Parathyroid adenoma (tissue), 2 donors: ENCODE measurements around the gene SYT15B.
"Not testable (repeated sequence)": the region's sequence is repeated elsewhere in the genome, so short reads cannot be mapped to it uniquely, and the experiment has no call there.

Experiments used
- H2AFZ ChIP-seq: fragments of 300-600 bp; sonication (generic); one replicate; pipeline ENCODE4 v1.7.0; 2017; ENCODE audit warnings: antibody characterized with exemption, mild to moderate bottlenecking
- H3K27ac ChIP-seq: fragments of 300-600 bp; sonication (generic); one replicate; pipeline ENCODE4 v1.7.0; 2017
- H3K27me3 ChIP-seq: fragments of 300-600 bp; sonication (generic); one replicate; pipeline ENCODE4 v1.7.0; 2017; ENCODE audit warnings: low read length; ENCODE audit not compliant: control insufficient read depth, insufficient read depth
- H3K36me3 ChIP-seq: fragments of 300-600 bp; sonication (generic); one replicate; pipeline ENCODE4 v1.7.0; 2017; ENCODE audit warnings: low read length; ENCODE audit not compliant: control insufficient read depth, insufficient read depth
- H3K4me1 ChIP-seq: fragments of 300-600 bp; sonication (generic); one replicate; pipeline ENCODE4 v1.7.0; 2017; ENCODE audit warnings: control low read depth
- H3K4me2 ChIP-seq: fragments of 300-600 bp; sonication (generic); one replicate; pipeline ENCODE4 v1.7.0; 2017; ENCODE audit warnings: low read length
- H3K4me3 ChIP-seq: fragments of 300-600 bp; sonication (generic); one replicate; pipeline ENCODE4 v1.7.0; 2017; ENCODE audit warnings: low read depth, low read length
- H3K79me2 ChIP-seq: fragments of 300-600 bp; sonication (generic); one replicate; pipeline ENCODE4 v1.7.0; 2017; ENCODE audit warnings: control low read depth
- H3K9ac ChIP-seq: fragments of 300-600 bp; sonication (generic); one replicate; pipeline ENCODE4 v1.7.0; 2017; ENCODE audit warnings: mild to moderate bottlenecking
- H3K9me3 ChIP-seq: fragments of 300-600 bp; sonication (generic); one replicate; pipeline ENCODE4 v1.7.0; 2017; ENCODE audit warnings: low read length; ENCODE audit not compliant: control insufficient read depth
- CTCF ChIP-seq: fragments of 300-600 bp; sonication (generic); IDR thresholded peaks from one replicate; pipeline ENCODE4 v1.7.0; 2017; ENCODE audit warnings: antibody characterized with exemption, mild to moderate bottlenecking
- donor health status: primary hyperparathyroidism.

SYT15B gene

GRCh38 chr10:47763554-47764175 lies at the start of gene SYT15B:
TSS of gene SYT15B (minus strand) at chr10:47763592. CDS start at chr10:47762640, 952 bp downstream.
- H3K36me3 ChIP-seq, H3K4me1 ChIP-seq, H3K27ac ChIP-seq, H3K4me2 ChIP-seq, H3K79me2 ChIP-seq, H2AFZ ChIP-seq, H3K9ac ChIP-seq, H3K4me3 ChIP-seq, H3K27me3 ChIP-seq, H3K9me3 ChIP-seq: not testable (repeated sequence)

- H3K4me3 ChIP-seq, H3K9ac ChIP-seq, H3K79me2 ChIP-seq, H3K27ac ChIP-seq, H2AFZ ChIP-seq, H3K27me3 ChIP-seq, H3K4me2 ChIP-seq, H3K36me3 ChIP-seq, H3K9me3 ChIP-seq, H3K4me1 ChIP-seq: not testable (repeated sequence)
These were observed 16.2 kb upstream of the SYT15B start for GRCh38 chr10:47779590-47779989.

- H3K9ac ChIP-seq, H3K4me2 ChIP-seq, H3K4me3 ChIP-seq, H3K27me3 ChIP-seq, H3K79me2 ChIP-seq, H3K27ac ChIP-seq, H3K4me1 ChIP-seq, H3K36me3 ChIP-seq, H3K9me3 ChIP-seq: not testable (repeated sequence)
- H2AFZ ChIP-seq: peak overlapping the region; percentile 33
- peak; percentile 66 for TF ChIP-seq CTCF
These were observed 12.2 kb upstream of the SYT15B start for GRCh38 chr10:47775361-47776231.

GRCh38 chr10:47770745-47771144 lies 7.4 kb upstream of the SYT15B start:
- not testable (repeated sequence) for H3K79me2 ChIP-seq, H3K4me3 ChIP-seq

GRCh38 chr10:47768578-47769115 lies 5.3 kb upstream of the SYT15B start:
- H3K4me2 ChIP-seq, H3K27me3 ChIP-seq, H3K79me2 ChIP-seq, H2AFZ ChIP-seq, H3K36me3 ChIP-seq, H3K27ac ChIP-seq, H3K9me3 ChIP-seq, H3K4me1 ChIP-seq, H3K4me3 ChIP-seq, H3K9ac ChIP-seq: not testable (repeated sequence)

More at GRCh38 chr10:47770745-47771144, 7.4 kb upstream of the SYT15B start:
- not testable (repeated sequence) for H2AFZ ChIP-seq, H3K27ac ChIP-seq, H3K4me1 ChIP-seq, H3K9me3 ChIP-seq, H3K9ac ChIP-seq, H3K27me3 ChIP-seq, H3K36me3 ChIP-seq, H3K4me2 ChIP-seq

GRCh38 chr10:47768085-47768484 lies 4.7 kb upstream of the SYT15B start:
- H3K4me3 ChIP-seq, H3K9me3 ChIP-seq, H3K4me1 ChIP-seq, H3K9ac ChIP-seq, H2AFZ ChIP-seq, H3K36me3 ChIP-seq, H3K4me2 ChIP-seq, H3K27ac ChIP-seq, H3K79me2 ChIP-seq, H3K27me3 ChIP-seq: not testable (repeated sequence)

GRCh38 chr10:47767236-47767635 lies 3.8 kb upstream of the SYT15B start:
- not testable (repeated sequence) for H3K36me3 ChIP-seq, H3K4me1 ChIP-seq, H2AFZ ChIP-seq, H3K9me3 ChIP-seq, H3K4me2 ChIP-seq, H3K27me3 ChIP-seq, H3K79me2 ChIP-seq, H3K9ac ChIP-seq, H3K4me3 ChIP-seq, H3K27ac ChIP-seq

- not testable (repeated sequence) for H3K4me2 ChIP-seq, H3K9ac ChIP-seq, H2AFZ ChIP-seq, H3K27me3 ChIP-seq, H3K4me1 ChIP-seq, H3K36me3 ChIP-seq, H3K4me3 ChIP-seq, H3K79me2 ChIP-seq, H3K27ac ChIP-seq, H3K9me3 ChIP-seq
These were observed 1.8 kb upstream of the SYT15B start for GRCh38 chr10:47765232-47765631.

GRCh38 chr10:47762674-47763553 lies 478 bp downstream of the SYT15B start:
- H3K27me3 ChIP-seq, H3K9me3 ChIP-seq, H3K27ac ChIP-seq, H3K4me1 ChIP-seq, H3K79me2 ChIP-seq, H3K4me2 ChIP-seq, H3K4me3 ChIP-seq, H3K36me3 ChIP-seq, H2AFZ ChIP-seq, H3K9ac ChIP-seq: not testable (repeated sequence)
